ENCODE results near the gene PIH1D1.

GRCh38 chr19:49403404-49404187, 48.0 kb downstream of the PIH1D1 start:
- TF ChIP-seq CTCF (IDR thresholded peaks at IDR 0.05) (no peak), POLR2A (IDR thresholded peaks at IDR 0.05) (no peak)
